ENCODE data around the gene ZNF662. TPM values are rescaled to one million over a fixed set of nuclear protein-coding genes. Genes with fewer than 3 reads are reported as not detected.

The ZNF662 gene
- total and polyA plus RNA-seq, 2 of the 13 experiments (the other 11 are each of a cell fraction or from before 2014, with no cell fraction given), result not detected

DNA sequence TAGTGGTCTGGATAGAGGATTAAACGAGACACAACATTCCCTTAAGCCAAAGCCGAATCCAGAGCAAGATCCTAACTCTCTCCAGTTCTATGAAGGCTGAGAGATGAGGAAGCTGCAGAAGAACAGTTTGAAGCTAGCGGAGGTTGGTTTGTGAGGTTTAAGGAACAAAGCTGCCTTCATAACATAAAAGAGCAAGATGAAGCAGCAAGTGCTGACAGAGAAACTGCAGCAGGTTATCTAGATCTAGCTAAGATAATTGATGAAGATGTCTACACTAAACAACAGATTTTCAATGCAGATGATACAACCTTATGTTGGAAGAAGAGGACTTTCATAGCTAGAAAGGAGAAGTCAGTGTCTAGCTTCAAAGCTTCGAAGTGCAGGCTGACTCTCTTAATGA lies 58.3 kb downstream of the ZNF662 start:
- Histone ChIP-seq H3K36me3 (replicated peaks in 1 of 2; ENCODE audit: control insufficient read depth in 1 of 2, insufficient read depth in 2 of 2, low read length in 2 of 2) (no peaks in the 10 kb centered on the region), H3K27me3 (ENCODE audit: control insufficient read depth in 1 of 2, insufficient read depth in 2 of 2, low read length in 2 of 2) (no peaks in the 10 kb centered on the region; a peak in 1 of 5 replicates), H3K4me2 (ENCODE audit: low read depth, low read length) (no peak overlapping the region), H2AFZ (ENCODE audit: low read length) (no peak overlapping the region), H3K4me3 (replicated peaks in 1 of 3; ENCODE audit: insufficient read depth in 1 of 3, low read depth in 2 of 3, low read length in 3 of 3) (no peak overlapping the region), H4K20me1 (ENCODE audit: insufficient read depth, low read length) (no peaks in the 10 kb centered on the region), H3K27ac (ENCODE audit: extremely low read length, insufficient read depth, low read length) (no peak overlapping the region), H3K4me1 (ENCODE audit: insufficient read depth, low read length) (no peaks in the 10 kb centered on the region), H3K9me3 (ENCODE audit: low read length) (no peaks in the 10 kb centered on the region), H3K9ac (ENCODE audit: insufficient read depth, low read depth, low read length) (no peak overlapping the region), H3K79me2 (ENCODE audit: insufficient read depth, low read length) (no peaks in the 10 kb centered on the region)
- in situ Hi-C loops (cut with HindIII; ENCODE audit: extremely low pct_ligation_motif_present, low pct_unique_long_range_greater_than_20kb) (loop anchor here (5.0 to 25.0 kb wide), 3 partner anchors 111 to 548 kb away; no protein-coding TSS in a partner anchor), intact Hi-C loops (cut with micrococcal nuclease; ENCODE audit: unreplicated experiment) (no loop called here)
- ChIA-PET POLR2A (no interaction called here), CTCF (ENCODE audit: low intra/inter-chr PET ratio, low total read pairs) (no interaction called here)
- 3% methylated on average over 4 of the region's 4 CpGs for WGBS (ENCODE audit: low lambda C conversion rate)
- FAIRE-seq, result no peak
- no peak for ATAC-seq
- no peak for TF ChIP-seq HIC2 (CRISPR knock-in tag; IDR thresholded peaks at IDR 0.05; ENCODE audit: low read depth)
- TF ChIP-seq THAP7 (CRISPR knock-in tag; IDR thresholded peaks at IDR 0.05), result no peak
- no peak for TF ChIP-seq ZNF510 (CRISPR knock-in tag; IDR thresholded peaks at IDR 0.05; ENCODE audit: low read depth)
- DNase-seq (ENCODE audit: low spot score), result no peak
- no TSS peak for BruUV-seq (replicated peaks)

Other genes starting within 250 kb of the ZNF662 start
- not detected in 2 replicates for gene KLHL40, start 220.6 kb upstream of the ZNF662 start, total RNA-seq (2016; rRNA removed; fragmentation: Illumina TruSeq; extraction: Trizol)
- gene KLHL40, start 220.6 kb upstream of the ZNF662 start, polyA plus RNA-seq (2011; rRNA removed), result not detected in 2 replicates
- not detected in 2 replicates for gene HHATL, start 203.3 kb upstream of the ZNF662 start, total RNA-seq (2016; rRNA removed; fragmentation: Illumina TruSeq; extraction: Trizol)
- 0.04 and 0.26 TPM in 2 replicates for gene HHATL, start 203.3 kb upstream of the ZNF662 start, polyA plus RNA-seq (2011; rRNA removed)
- 0.22 TPM in 1 of 2 replicates, not detected in the other for gene CCDC13, start 132.9 kb upstream of the ZNF662 start, total RNA-seq (2016; rRNA removed; fragmentation: Illumina TruSeq; extraction: Trizol)
- 0.51 and 0.68 TPM in 2 replicates for gene CCDC13, start 132.9 kb upstream of the ZNF662 start, polyA plus RNA-seq (2011; rRNA removed)
- gene HIGD1A, start 101.7 kb upstream of the ZNF662 start, total RNA-seq (2016; rRNA removed; fragmentation: Illumina TruSeq; extraction: Trizol), result 253 and 379 TPM in 2 replicates
- 175 and 222 TPM in 2 replicates for gene HIGD1A, start 101.7 kb upstream of the ZNF662 start, polyA plus RNA-seq (2011; rRNA removed)
- 1.1 TPM in 2 replicates for gene ACKR2, start 96.7 kb upstream of the ZNF662 start, total RNA-seq (2016; rRNA removed; fragmentation: Illumina TruSeq; extraction: Trizol)
- gene ACKR2, start 96.7 kb upstream of the ZNF662 start, polyA plus RNA-seq (2011; rRNA removed), result 1.9 and 2.6 TPM in 2 replicates
- 0.58 and 0.90 TPM in 2 replicates for gene CYP8B1, start 30.3 kb upstream of the ZNF662 start, total RNA-seq (2016; rRNA removed; fragmentation: Illumina TruSeq; extraction: Trizol)
- gene CYP8B1, start 30.3 kb upstream of the ZNF662 start, polyA plus RNA-seq (2011; rRNA removed), result 2.0 and 2.8 TPM in 2 replicates
- gene GASK1A, start 73.2 kb downstream of the ZNF662 start, total RNA-seq (2016; rRNA removed; fragmentation: Illumina TruSeq; extraction: Trizol), result not detected in 2 replicates
- gene GASK1A, start 73.2 kb downstream of the ZNF662 start, polyA plus RNA-seq (2011; rRNA removed), result not detected in 2 replicates
- 9.9 and 12.4 TPM in 2 replicates for gene POMGNT2, start 199.9 kb downstream of the ZNF662 start, total RNA-seq (2016; rRNA removed; fragmentation: Illumina TruSeq; extraction: Trizol)
- 10.5 and 12.1 TPM in 2 replicates for gene POMGNT2, start 199.9 kb downstream of the ZNF662 start, polyA plus RNA-seq (2011; rRNA removed)